ENCODE data around the gene SLC38A2. TPM values are rescaled to one million over a fixed set of nuclear protein-coding genes. Genes with fewer than 3 reads are reported as not detected.

The SLC38A2 gene
- total RNA-seq, 2 donors from 2014 or later, result 98.5 to 158 TPM

- Histone ChIP-seq H3K27ac (no peak overlapping the region), H3K4me3 (no peak overlapping the region), H3K9me3 (no peaks in the 10 kb centered on the region), H3K9ac (ENCODE audit: low read depth in 2 of 2, low read length in 2 of 2) (no peak overlapping the region), H3K4me1 (peaks cover 9% of the 10 kb centered on the region), H3K36me3 (no peaks in the 10 kb centered on the region), H3K27me3 (no peaks in the 10 kb centered on the region)
- no peak for TF ChIP-seq CTCF (IDR thresholded peaks at IDR 0.05)
- intact Hi-C loops (cut with DNase I), result no loop called here
- no peak for DNase-seq
Observed at GRCh38 chr12:46391630-46392029, 19.1 kb upstream of the SLC38A2 start.

GRCh38 chr12:46390881-46391280, 18.3 kb upstream of the SLC38A2 start:
- peak overlapping the region in 1 of 2 donors; percentile 47 for H3K9ac ChIP-seq (ENCODE audit: low read depth in 2 of 2, low read length in 2 of 2)
- no peak for TF ChIP-seq CTCF (IDR thresholded peaks at IDR 0.05)
- no peak overlapping the region for H3K4me3 ChIP-seq
- H3K36me3 ChIP-seq, result no peaks in the 10 kb centered on the region
- no peaks in the 10 kb centered on the region for H3K9me3 ChIP-seq
- intact Hi-C loops (cut with DNase I), result no loop called here
- no peaks in the 10 kb centered on the region for H3K27me3 ChIP-seq
- H3K4me1 ChIP-seq, result peaks cover 9% of the 10 kb centered on the region
- no peak for DNase-seq
- H3K27ac ChIP-seq, result peak overlapping the region; percentile 20

GRCh38 chr12:46390304-46390703, 17.7 kb upstream of the SLC38A2 start:
- H3K27ac ChIP-seq, result peak overlapping the region; percentile 20
- DNase-seq, result no peak
- no peaks in the 10 kb centered on the region for H3K27me3 ChIP-seq
- H3K9ac ChIP-seq (ENCODE audit: low read depth in 2 of 2, low read length in 2 of 2), result peak overlapping the region in 1 of 2 donors; percentile 47
- H3K4me3 ChIP-seq, result no peak overlapping the region
- H3K9me3 ChIP-seq, result no peaks in the 10 kb centered on the region
- no peak for TF ChIP-seq CTCF (IDR thresholded peaks at IDR 0.05)
- no peaks in the 10 kb centered on the region for H3K36me3 ChIP-seq
- H3K4me1 ChIP-seq, result peaks cover 9% of the 10 kb centered on the region
- intact Hi-C loops (cut with DNase I), result no loop called here

- Histone ChIP-seq H3K27me3 (no peaks in the 10 kb centered on the region), H3K4me3 (no peak overlapping the region), H3K36me3 (no peaks in the 10 kb centered on the region), H3K9me3 (no peaks in the 10 kb centered on the region), H3K27ac (peak overlapping the region; percentile 67), H3K4me1 (peaks cover 13% of the 10 kb centered on the region), H3K9ac (ENCODE audit: low read depth in 2 of 2, low read length in 2 of 2) (no peak overlapping the region)
- no peak for TF ChIP-seq CTCF (IDR thresholded peaks at IDR 0.05)
- intact Hi-C loops (cut with DNase I), result no loop called here
- no peak for DNase-seq
Observed at GRCh38 chr12:46389031-46389616, 16.6 kb upstream of the SLC38A2 start.

GRCh38 chr12:46388427-46389021, 16.0 kb upstream of the SLC38A2 start:
- Histone ChIP-seq H3K9ac (ENCODE audit: low read depth in 2 of 2, low read length in 2 of 2) (peak overlapping the region in 1 of 2 donors; percentile 19), H3K36me3 (no peaks in the 10 kb centered on the region), H3K4me1 (peaks cover 13% of the 10 kb centered on the region), H3K27ac (peak overlapping the region; percentile 67), H3K9me3 (no peaks in the 10 kb centered on the region), H3K4me3 (no peak overlapping the region), H3K27me3 (no peaks in the 10 kb centered on the region)
- intact Hi-C loops (cut with DNase I), result no loop called here
- TF ChIP-seq CTCF (IDR thresholded peaks at IDR 0.05), result no peak
- no peak for DNase-seq

All from colonic mucosa (tissue), 4 donors.